ENCODE results near the gene PLXDC1. TPM values are rescaled to one million over a fixed set of nuclear protein-coding genes. Genes with fewer than 3 reads are reported as not detected.

Gene PLXDC1
- total RNA-seq, 1 donor from 2014 or later = 19.5 TPM

DNA sequence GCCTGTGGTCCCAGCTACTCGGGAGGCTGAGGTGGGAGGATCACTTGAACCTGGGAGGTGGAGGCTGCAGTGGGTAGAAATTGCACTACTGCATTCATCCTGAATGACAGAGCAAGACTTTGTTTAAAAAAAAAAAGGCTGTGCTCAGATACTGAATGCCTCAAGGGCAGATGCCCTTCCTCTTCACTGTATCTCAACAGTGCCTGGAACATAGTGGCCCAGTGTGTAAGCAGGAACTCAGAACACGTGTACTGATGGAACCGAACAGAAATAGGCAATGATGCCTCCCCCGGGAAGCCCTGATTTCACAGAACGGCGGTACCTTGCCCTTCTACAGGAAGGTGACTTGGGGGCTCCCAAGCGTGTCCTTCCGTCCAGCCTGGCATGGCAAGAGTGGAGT is 46.8 kb downstream of the PLXDC1 start:
- no peak overlapping the region for H3K4me3 ChIP-seq
- DNase-seq = no peak
- H3K27me3 ChIP-seq (ENCODE audit: low read depth) = no peaks in the 10 kb centered on the region
- peaks cover 6% of the 10 kb centered on the region for H3K4me1 ChIP-seq
- H3K27ac ChIP-seq = no peak overlapping the region
- no peaks in the 10 kb centered on the region for H3K9me3 ChIP-seq
- ATAC-seq = no peak
- no peaks in the 10 kb centered on the region for H3K36me3 ChIP-seq
- intact Hi-C loops (cut with DNase I) = no loop called here
- TF ChIP-seq, protein P1, sequence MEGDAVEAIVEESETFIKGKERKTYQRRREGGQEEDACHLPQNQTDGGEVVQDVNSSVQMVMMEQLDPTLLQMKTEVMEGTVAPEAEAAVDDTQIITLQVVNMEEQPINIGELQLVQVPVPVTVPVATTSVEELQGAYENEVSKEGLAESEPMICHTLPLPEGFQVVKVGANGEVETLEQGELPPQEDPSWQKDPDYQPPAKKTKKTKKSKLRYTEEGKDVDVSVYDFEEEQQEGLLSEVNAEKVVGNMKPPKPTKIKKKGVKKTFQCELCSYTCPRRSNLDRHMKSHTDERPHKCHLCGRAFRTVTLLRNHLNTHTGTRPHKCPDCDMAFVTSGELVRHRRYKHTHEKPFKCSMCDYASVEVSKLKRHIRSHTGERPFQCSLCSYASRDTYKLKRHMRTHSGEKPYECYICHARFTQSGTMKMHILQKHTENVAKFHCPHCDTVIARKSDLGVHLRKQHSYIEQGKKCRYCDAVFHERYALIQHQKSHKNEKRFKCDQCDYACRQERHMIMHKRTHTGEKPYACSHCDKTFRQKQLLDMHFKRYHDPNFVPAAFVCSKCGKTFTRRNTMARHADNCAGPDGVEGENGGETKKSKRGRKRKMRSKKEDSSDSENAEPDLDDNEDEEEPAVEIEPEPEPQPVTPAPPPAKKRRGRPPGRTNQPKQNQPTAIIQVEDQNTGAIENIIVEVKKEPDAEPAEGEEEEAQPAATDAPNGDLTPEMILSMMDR (IDR thresholded peaks at IDR 0.05) = no peak

GRCh38 chr17:39104046-39104445 is 47.4 kb downstream of the PLXDC1 start:
- peaks cover 12% of the 10 kb centered on the region for H3K4me1 ChIP-seq
- no peaks in the 10 kb centered on the region for H3K9me3 ChIP-seq
- DNase-seq (no peak), ATAC-seq (no peak)
- TF ChIP-seq, protein P1 (IDR thresholded peaks at IDR 0.05) = no peak
- H3K4me3 ChIP-seq = no peak overlapping the region
- H3K27me3 ChIP-seq (ENCODE audit: low read depth) = no peaks in the 10 kb centered on the region
- no peaks in the 10 kb centered on the region for H3K36me3 ChIP-seq
- H3K27ac ChIP-seq = peak overlapping the region; percentile 9
- intact Hi-C loops (cut with DNase I) = no loop called here

- H3K27ac ChIP-seq = no peak overlapping the region
- no peaks in the 10 kb centered on the region for H3K36me3 ChIP-seq
- TF ChIP-seq, protein P1 (IDR thresholded peaks at IDR 0.05) = no peak
- no peaks in the 10 kb centered on the region for H3K27me3 ChIP-seq (ENCODE audit: low read depth)
- no peak for DNase-seq
- peaks cover 36% of the 10 kb centered on the region for H3K4me1 ChIP-seq
- no peak for ATAC-seq
- no peak overlapping the region for H3K4me3 ChIP-seq
- H3K9me3 ChIP-seq = no peaks in the 10 kb centered on the region
- intact Hi-C loops (cut with DNase I) = no loop called here
Measured at GRCh38 chr17:39101091-39101490, 50.3 kb downstream of the PLXDC1 start.

DNA sequence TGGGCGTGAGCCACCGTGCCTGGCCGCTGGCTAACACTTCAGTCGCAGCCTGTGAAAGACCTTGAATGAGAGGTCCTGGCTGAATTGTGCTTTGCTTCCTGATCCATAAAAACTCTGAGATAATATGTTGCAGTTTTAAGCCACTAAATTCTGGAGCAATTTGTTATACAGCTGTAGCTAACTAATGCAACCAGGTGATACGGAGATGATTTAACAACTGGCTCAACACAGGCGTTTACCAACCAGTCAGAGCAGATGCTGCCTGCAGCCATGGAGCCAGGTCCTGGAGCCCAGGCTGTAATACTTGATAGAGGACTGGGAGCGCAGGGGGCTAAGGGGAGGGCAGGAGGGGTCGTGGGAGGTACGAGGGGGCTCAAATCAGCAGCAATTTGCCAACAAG is 50.9 kb downstream of the PLXDC1 start:
- H3K4me3 ChIP-seq = no peak overlapping the region
- H3K36me3 ChIP-seq = no peaks in the 10 kb centered on the region
- peaks cover 41% of the 10 kb centered on the region for H3K4me1 ChIP-seq
- intact Hi-C loops (cut with DNase I) = no loop called here
- DNase-seq = no peak
- no peaks in the 10 kb centered on the region for H3K27me3 ChIP-seq (ENCODE audit: low read depth)
- no peak for ATAC-seq
- TF ChIP-seq, protein P1 (IDR thresholded peaks at IDR 0.05) = no peak
- H3K9me3 ChIP-seq = no peaks in the 10 kb centered on the region
- no peak overlapping the region for H3K27ac ChIP-seq

DNA sequence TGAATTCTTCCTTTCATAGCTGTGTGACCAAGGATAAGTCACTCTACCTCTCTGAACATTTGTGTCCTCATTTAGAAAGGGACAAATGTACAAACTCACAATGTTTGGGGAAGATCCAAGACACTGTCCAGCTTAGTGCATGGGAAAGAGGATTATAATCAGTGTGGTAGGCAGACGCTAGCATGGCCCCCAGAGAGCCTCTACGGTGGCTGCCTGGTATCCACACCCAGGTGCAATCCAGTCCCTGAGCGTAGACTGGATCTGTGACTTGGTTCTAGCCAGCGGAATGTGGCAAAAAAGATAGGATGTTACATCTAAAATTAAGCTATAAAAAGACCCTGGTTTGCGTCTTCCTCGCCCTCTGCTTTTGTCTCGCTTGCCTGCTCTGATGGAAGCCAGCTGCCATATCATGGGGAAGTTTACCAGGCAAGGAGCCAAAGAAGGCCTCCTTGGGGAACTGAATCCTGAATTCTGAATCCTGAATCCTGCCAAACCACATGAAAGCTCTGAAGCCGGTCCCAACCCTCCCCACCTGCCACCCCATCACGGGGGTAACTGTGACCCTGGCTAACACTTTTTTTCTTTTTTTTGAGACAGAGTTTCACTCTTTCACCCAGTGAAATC is 51.7 kb downstream of the PLXDC1 start:
- Histone ChIP-seq H3K4me1 (peaks cover 43% of the 10 kb centered on the region), H3K4me3 (no peak overlapping the region), H3K27me3 (ENCODE audit: low read depth) (no peaks in the 10 kb centered on the region), H3K9me3 (no peaks in the 10 kb centered on the region), H3K27ac (peak overlapping the region; percentile 49), H3K36me3 (no peaks in the 10 kb centered on the region)
- intact Hi-C loops (cut with DNase I) = no loop called here
- ATAC-seq = no peak
- TF ChIP-seq, protein P1 (IDR thresholded peaks at IDR 0.05) = no peak
- DNase-seq = no peak

Data from lower lobe of right lung (tissue), 2 donors.